CD4-positive, alpha-beta T cell (primary cell): ENCODE measurements around the gene TAF11L3. TPM values are rescaled to one million over a fixed set of nuclear protein-coding genes. Genes with fewer than 3 reads are reported as not detected.
"Not testable (repeated sequence)": the region's sequence is repeated elsewhere in the genome, so short reads cannot be mapped to it uniquely, and the experiment has no call there.

Source experiments
- ATAC-seq: fragments of 200-7000 bp; cut with Tn5 transposase; one replicate; pipeline ENCODE4 v1.10.0; 2022; ENCODE audit warnings: mild to moderate bottlenecking; ENCODE audit not compliant: poor library complexity
- CTCF ChIA-PET: fragments of 350-600 bp; sonication (Branson Sonifier 250); formaldehyde crosslinking; loops from one replicate; lab custom pipeline; 2021; ENCODE audit warnings: antibody characterized with exemption, inconsistent platforms; lab: Charles Lee
- POLR2A ChIA-PET: fragments of 350-600 bp; sonication (Branson Sonifier 250); formaldehyde crosslinking; loops from one replicate; lab custom pipeline; 2021; ENCODE audit warnings: antibody characterized with exemption, inconsistent platforms; lab: Charles Lee
- DNase-seq, 14 experiments: peaks; one replicate each; pipeline ENCODE4 v3.0.0-alpha.2; 2013 to 2020; ENCODE audit warnings: mixed read lengths in 2 of 14
- H3K27ac ChIP-seq, 2 donors: one replicate each; pipeline versions ENCODE4 v1.5.1 to v1.7.0; 2013; ENCODE audit warnings: low read length in 2 of 2, low read depth in 1 of 2, mild to moderate bottlenecking in 1 of 2
- H3K27me3 ChIP-seq, 2 experiments: 1 replicate in 1 of 2; 2 replicates in 1 of 2; pipeline versions ENCODE4 v1.6.1 to v1.7.0; 2013; ENCODE audit warnings: low read length in 2 of 2, control low read depth in 1 of 2, mild to moderate bottlenecking in 1 of 2, moderate library complexity in 1 of 2; ENCODE audit not compliant: insufficient read depth in 2 of 2, control insufficient read depth in 1 of 2
- H3K36me3 ChIP-seq: one replicate; pipeline ENCODE4 v1.6.1; 2013; ENCODE audit warnings: low read length, control low read depth; ENCODE audit not compliant: insufficient read depth
- H3K4me1 ChIP-seq: one replicate; pipeline ENCODE4 v1.6.1; 2013; ENCODE audit warnings: low read length, control low read depth; ENCODE audit not compliant: insufficient read depth
- H3K4me3 ChIP-seq: one replicate; pipeline ENCODE4 v1.5.1; 2013; ENCODE audit warnings: mild to moderate bottlenecking, low read length, moderate library complexity
- H3K9me3 ChIP-seq, 2 experiments: 1 replicate in 1 of 2; 2 replicates in 1 of 2; pipeline versions ENCODE4 v1.6.1 to v1.7.0; 2013; ENCODE audit warnings: low read length in 2 of 2, mild to moderate bottlenecking in 2 of 2, control low read depth in 1 of 2, moderate library complexity in 1 of 2; ENCODE audit not compliant: control insufficient read depth in 1 of 2, insufficient read depth in 1 of 2
- H3K27ac Mint-ChIP-seq: one replicate; pipeline ENCODE4 v1.8.0; 2020; ENCODE audit warnings: mixed read lengths
- H3K27me3 Mint-ChIP-seq: one replicate; pipeline ENCODE4 v1.8.0; 2021; ENCODE audit warnings: mixed read lengths
- H3K36me3 Mint-ChIP-seq: one replicate; pipeline ENCODE4 v1.8.0; 2021; ENCODE audit warnings: low read depth, mixed read lengths
- H3K4me1 Mint-ChIP-seq: one replicate; pipeline ENCODE4 v1.8.0; 2021; ENCODE audit warnings: low read depth, mixed read lengths
- H3K4me3 Mint-ChIP-seq: one replicate; pipeline ENCODE4 v1.8.0; 2020; ENCODE audit warnings: mild to moderate bottlenecking, mixed read lengths
- H3K9me3 Mint-ChIP-seq: one replicate; pipeline ENCODE4 v1.8.0; 2020; ENCODE audit warnings: mixed read lengths
- CTCF ChIP-seq: fragments of 200-600 bp; IDR thresholded peaks from one replicate; pipeline ENCODE4 v1.8.0; 2022; ENCODE audit warnings: antibody characterized with exemption, mild to moderate bottlenecking
- intact Hi-C, 2 experiments: fragments of 100-400 bp; cut with DNase I in 1 of 2; cut with micrococcal nuclease in 1 of 2; formaldehyde crosslinking; loops; one replicate each; pipeline versions ENCODE4 v1.15.1 to v1.9.0; 2023 to 2025; cut with DNase I, micrococcal nuclease
- total RNA-seq, 174 experiments: library from RNA in 2 of 174; stranded (reverse) in 2 of 174; gene quantifications; one replicate each; pipeline ENCODE4 v1.2.3 and lab custom pipeline; 2021 to 2026

TAF11L3 gene
- total RNA-seq, 2 experiments from 2014 or later = not detected

DNA sequence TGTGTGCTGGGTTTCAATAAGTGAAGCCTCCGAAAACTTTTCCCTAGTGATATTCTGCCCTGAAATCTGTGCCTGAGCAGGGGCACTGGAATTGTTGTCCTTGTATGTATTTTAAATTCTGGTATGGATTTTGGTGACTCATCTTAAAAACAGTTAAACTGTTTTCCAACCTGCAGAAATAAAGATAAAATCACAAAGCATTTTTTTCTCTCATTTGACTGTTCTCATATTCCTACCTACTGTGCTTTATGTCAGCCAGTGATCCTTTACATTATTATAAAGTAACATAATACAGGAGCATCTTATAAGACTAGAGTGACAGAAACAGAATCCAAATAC, 31.0 kb upstream of the TAF11L3 start:
- POLR2A ChIA-PET = no interaction called here
- no peaks in the 10 kb centered on the region for H3K4me1 ChIP-seq
- Mint-ChIP-seq H3K27me3 (no peaks in the 10 kb centered on the region), H3K4me3 (no peak overlapping the region), H3K9me3 (no peaks in the 10 kb centered on the region), H3K27ac (no peak overlapping the region), H3K4me1 (no peaks in the 10 kb centered on the region), H3K36me3 (no peaks in the 10 kb centered on the region)
- H3K9me3 ChIP-seq = peaks cover 0 to 15% of the 10 kb centered on the region in 2 experiments
- no peaks in the 10 kb centered on the region for H3K36me3 ChIP-seq
- ATAC-seq (no peak), DNase-seq (no peak)
- no peaks in the 10 kb centered on the region for H3K27me3 ChIP-seq
- no peak overlapping the region for H3K27ac ChIP-seq
- no peak for TF ChIP-seq CTCF
- no peak overlapping the region for H3K4me3 ChIP-seq
- intact Hi-C loops = no loop called here
- CTCF ChIA-PET = no interaction called here

GRCh38 chr5:17491257-17491656, 26.9 kb upstream of the TAF11L3 start:
- H3K27me3 ChIP-seq, H3K27ac ChIP-seq, H3K4me1 Mint-ChIP-seq, POLR2A ChIA-PET, CTCF ChIA-PET, H3K4me1 ChIP-seq, DNase-seq, H3K27me3 Mint-ChIP-seq, H3K36me3 Mint-ChIP-seq, intact Hi-C loops, H3K4me3 Mint-ChIP-seq, H3K36me3 ChIP-seq, H3K4me3 ChIP-seq, ATAC-seq, H3K9me3 Mint-ChIP-seq, H3K27ac Mint-ChIP-seq: not testable (repeated sequence)
- H3K9me3 ChIP-seq = peaks cover 4 to 10% of the 10 kb centered on the region in 2 experiments

DNA sequence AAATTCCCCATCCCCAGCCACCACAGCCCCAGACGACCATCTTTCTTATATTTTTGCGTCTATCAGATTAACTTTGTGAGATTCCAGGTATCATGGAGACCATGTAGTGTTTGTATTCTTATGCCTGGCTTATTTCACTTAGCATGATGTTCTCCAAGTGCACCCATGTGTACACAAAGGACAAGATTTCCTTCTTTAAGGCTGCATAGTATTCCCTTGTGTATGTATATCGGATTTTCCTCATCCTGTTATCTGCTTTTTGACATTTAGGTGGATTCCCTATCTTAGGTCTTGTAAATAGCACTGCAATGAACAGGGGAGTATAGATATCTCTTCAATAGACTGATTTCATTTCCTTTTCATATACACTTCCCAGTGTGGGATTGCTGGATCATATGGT, 25.4 kb upstream of the TAF11L3 start:
- Mint-ChIP-seq H3K36me3 (no peaks in the 10 kb centered on the region), H3K27ac (no peak overlapping the region), H3K4me3 (no peak overlapping the region), H3K9me3 (no peaks in the 10 kb centered on the region), H3K27me3 (no peaks in the 10 kb centered on the region), H3K4me1 (no peaks in the 10 kb centered on the region)
- intact Hi-C loops = no loop called here
- Histone ChIP-seq H3K27me3 (no peaks in the 10 kb centered on the region), H3K4me1 (no peaks in the 10 kb centered on the region), H3K4me3 (no peak overlapping the region), H3K36me3 (no peaks in the 10 kb centered on the region), H3K9me3 (peaks cover 4 to 10% of the 10 kb centered on the region in 2 experiments), H3K27ac (no peak overlapping the region)
- CTCF ChIA-PET = no interaction called here
- DNase-seq (no peak), ATAC-seq (no peak)
- POLR2A ChIA-PET = no interaction called here
- TF ChIP-seq CTCF = no peak

DNA sequence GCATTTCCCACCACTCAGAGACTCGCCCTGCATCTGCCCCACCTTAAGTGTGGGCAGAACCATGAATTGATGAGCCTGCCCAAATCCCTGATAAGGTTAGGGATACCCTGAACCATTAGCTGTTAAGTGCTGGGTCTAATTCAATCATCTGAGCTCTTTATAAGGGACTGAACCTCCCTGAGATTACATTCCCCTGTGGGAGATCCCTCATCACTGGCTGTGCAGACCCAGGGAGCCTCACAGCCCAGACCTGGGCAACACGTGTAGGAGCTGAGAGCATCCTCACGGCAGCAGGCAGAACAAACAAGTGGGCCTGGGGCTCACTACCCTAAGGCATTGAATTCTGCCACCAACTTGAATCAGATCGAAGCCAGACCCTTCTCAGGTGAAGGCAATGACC, 20.7 kb upstream of the TAF11L3 start:
- POLR2A ChIA-PET = no interaction called here
- intact Hi-C loops = no loop called here
- Mint-ChIP-seq H3K36me3 (no peaks in the 10 kb centered on the region), H3K27ac (no peak overlapping the region), H3K9me3 (no peaks in the 10 kb centered on the region), H3K4me1 (no peaks in the 10 kb centered on the region), H3K4me3 (no peak overlapping the region), H3K27me3 (no peaks in the 10 kb centered on the region)
- CTCF ChIA-PET = no interaction called here
- Histone ChIP-seq H3K9me3 (peaks cover 4 to 7% of the 10 kb centered on the region in 2 experiments), H3K4me1 (no peaks in the 10 kb centered on the region), H3K4me3 (no peak overlapping the region), H3K27ac (no peak overlapping the region), H3K36me3 (no peaks in the 10 kb centered on the region), H3K27me3 (no peaks in the 10 kb centered on the region)
- TF ChIP-seq CTCF = no peak
- ATAC-seq (no peak), DNase-seq (no peak)

GRCh38 chr5:17497931-17498330, 20.2 kb upstream of the TAF11L3 start, which contains the start of gene TAF11L2:
TSS of gene TAF11L2 (plus strand) at chr5:17498231.
- H3K36me3 ChIP-seq, H3K27ac ChIP-seq, H3K27me3 Mint-ChIP-seq, H3K36me3 Mint-ChIP-seq, H3K4me1 ChIP-seq, H3K27me3 ChIP-seq, H3K4me3 Mint-ChIP-seq, H3K4me1 Mint-ChIP-seq, H3K9me3 ChIP-seq, H3K4me3 ChIP-seq, ATAC-seq, H3K27ac Mint-ChIP-seq, CTCF ChIA-PET, POLR2A ChIA-PET, intact Hi-C loops, DNase-seq, H3K9me3 Mint-ChIP-seq: not testable (repeated sequence)
